ENCODE measurements around the gene EPB41L4B. TPM values are rescaled to one million over a fixed set of nuclear protein-coding genes. Genes with fewer than 3 reads are reported as not detected.

The EPB41L4B gene
- total RNA-seq, 4 donors from 2014 or later: 0.42 to 2.3 (median 1.5) TPM

- no peak overlapping the region for H3K27ac ChIP-seq (replicated peaks in 1 of 4)
- H3K9me3 ChIP-seq: no peaks in the 10 kb centered on the region
- intact Hi-C loops (cut with DNase I): no loop called here
- WGBS: 88% methylated on average over 4 of the region's 4 CpGs
- H3K36me3 ChIP-seq: no peaks in the 10 kb centered on the region
- no peaks in the 10 kb centered on the region for H3K4me1 ChIP-seq
- no peak for DNase-seq (ENCODE audit: extremely low spot score)
- no peaks in the 10 kb centered on the region for H3K27me3 ChIP-seq
- TF ChIP-seq EP300 (IDR thresholded peaks at IDR 0.05): no peak
- TF ChIP-seq POLR2A (IDR thresholded peaks at IDR 0.05; ENCODE audit: low read depth): no peak
- no peak for TF ChIP-seq POLR2AphosphoS5 (IDR thresholded peaks at IDR 0.05)
- TF ChIP-seq, protein P1, sequence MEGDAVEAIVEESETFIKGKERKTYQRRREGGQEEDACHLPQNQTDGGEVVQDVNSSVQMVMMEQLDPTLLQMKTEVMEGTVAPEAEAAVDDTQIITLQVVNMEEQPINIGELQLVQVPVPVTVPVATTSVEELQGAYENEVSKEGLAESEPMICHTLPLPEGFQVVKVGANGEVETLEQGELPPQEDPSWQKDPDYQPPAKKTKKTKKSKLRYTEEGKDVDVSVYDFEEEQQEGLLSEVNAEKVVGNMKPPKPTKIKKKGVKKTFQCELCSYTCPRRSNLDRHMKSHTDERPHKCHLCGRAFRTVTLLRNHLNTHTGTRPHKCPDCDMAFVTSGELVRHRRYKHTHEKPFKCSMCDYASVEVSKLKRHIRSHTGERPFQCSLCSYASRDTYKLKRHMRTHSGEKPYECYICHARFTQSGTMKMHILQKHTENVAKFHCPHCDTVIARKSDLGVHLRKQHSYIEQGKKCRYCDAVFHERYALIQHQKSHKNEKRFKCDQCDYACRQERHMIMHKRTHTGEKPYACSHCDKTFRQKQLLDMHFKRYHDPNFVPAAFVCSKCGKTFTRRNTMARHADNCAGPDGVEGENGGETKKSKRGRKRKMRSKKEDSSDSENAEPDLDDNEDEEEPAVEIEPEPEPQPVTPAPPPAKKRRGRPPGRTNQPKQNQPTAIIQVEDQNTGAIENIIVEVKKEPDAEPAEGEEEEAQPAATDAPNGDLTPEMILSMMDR (IDR thresholded peaks at IDR 0.05): no peak
- no peak overlapping the region for H3K4me3 ChIP-seq
Measured at GRCh38 chr9:109159583-109159982, 161.3 kb downstream of the EPB41L4B start.

- H3K4me1 ChIP-seq: no peaks in the 10 kb centered on the region
- DNase-seq (ENCODE audit: extremely low spot score): no peak
- no peaks in the 10 kb centered on the region for H3K27me3 ChIP-seq
- no peak for TF ChIP-seq EP300 (IDR thresholded peaks at IDR 0.05)
- TF ChIP-seq, protein P1 (IDR thresholded peaks at IDR 0.05): no peak
- no peak for TF ChIP-seq POLR2AphosphoS5 (IDR thresholded peaks at IDR 0.05)
- peaks cover 0 to under 1% (median 0%) of the 10 kb centered on the region in 4 donors for H3K9me3 ChIP-seq
- no peak overlapping the region for H3K4me3 ChIP-seq
- intact Hi-C loops (cut with DNase I): no loop called here
- H3K36me3 ChIP-seq: no peaks in the 10 kb centered on the region
- no peak overlapping the region for H3K27ac ChIP-seq (replicated peaks in 1 of 4)
Measured at GRCh38 chr9:109158651-109159050, 162.2 kb downstream of the EPB41L4B start.

DNA sequence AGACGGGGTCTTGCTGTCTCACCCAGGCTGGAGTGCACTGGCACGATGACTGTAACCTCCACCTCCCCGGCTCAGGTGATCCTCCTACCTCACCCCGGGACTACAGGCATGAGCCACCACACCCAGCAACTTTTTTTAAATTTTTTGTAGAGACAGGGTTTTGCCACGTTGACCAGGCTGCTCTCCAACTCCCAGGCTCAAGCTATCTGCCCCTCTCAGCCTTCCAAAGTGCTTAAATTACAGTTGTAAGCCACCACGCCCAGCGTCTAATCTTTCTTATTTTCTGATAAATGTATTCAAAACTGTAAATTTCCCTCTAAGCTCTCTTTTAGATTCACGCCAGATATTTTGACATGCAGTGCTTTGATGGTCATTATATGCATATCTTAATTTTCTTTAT, 164.2 kb downstream of the EPB41L4B start:
- intact Hi-C loops (cut with DNase I): no loop called here
- no peaks in the 10 kb centered on the region for H3K4me1 ChIP-seq
- H3K4me3 ChIP-seq: no peak overlapping the region
- TF ChIP-seq POLR2A (IDR thresholded peaks at IDR 0.05; ENCODE audit: low read depth): no peak
- no peak for TF ChIP-seq POLR2AphosphoS5 (IDR thresholded peaks at IDR 0.05)
- TF ChIP-seq, protein P1 (IDR thresholded peaks at IDR 0.05): no peak
- no peak for TF ChIP-seq EP300 (IDR thresholded peaks at IDR 0.05)
- no peak overlapping the region for H3K27ac ChIP-seq (replicated peaks in 1 of 4)
- 84% methylated on average over 8 of the region's 8 CpGs for WGBS
- H3K9me3 ChIP-seq: peaks cover 0 to 7% (median 5%) of the 10 kb centered on the region in 4 donors
- DNase-seq (ENCODE audit: extremely low spot score): peak; percentile 10
- no peaks in the 10 kb centered on the region for H3K36me3 ChIP-seq
- H3K27me3 ChIP-seq: no peaks in the 10 kb centered on the region

DNA sequence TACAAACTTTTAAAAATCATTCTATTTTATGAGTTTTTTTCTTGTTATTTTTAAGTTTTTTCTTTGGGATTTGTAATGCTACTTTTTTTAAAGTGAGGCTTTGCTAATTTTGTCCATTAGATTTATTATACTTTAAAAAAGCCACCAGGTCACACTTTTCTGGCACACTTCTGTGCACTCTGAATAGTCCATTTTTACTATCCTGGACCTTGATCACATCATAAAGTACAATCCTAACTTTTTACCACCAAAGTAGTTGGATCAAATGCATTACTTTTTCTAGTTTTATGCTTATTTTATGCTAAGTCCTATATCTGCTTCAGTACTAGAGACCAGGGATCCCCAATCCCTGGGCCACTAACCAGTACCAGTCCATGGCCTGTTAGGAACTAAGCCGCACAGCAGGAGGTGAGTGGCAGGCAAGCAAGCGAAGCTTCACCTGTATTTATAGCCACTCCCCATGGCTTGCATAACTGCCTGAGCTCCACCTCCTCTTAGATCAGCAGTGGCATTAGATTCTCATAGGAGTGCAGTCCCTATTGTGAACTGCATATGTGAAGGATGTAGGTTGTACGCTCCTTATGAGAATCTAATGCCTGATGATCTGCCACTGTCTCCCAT, 169.8 kb downstream of the EPB41L4B start:
- Histone ChIP-seq H3K4me3 (no peak overlapping the region), H3K27me3 (no peaks in the 10 kb centered on the region), H3K36me3 (no peaks in the 10 kb centered on the region), H3K4me1 (no peaks in the 10 kb centered on the region), H3K9me3 (peaks cover 0 to 7% (median 5%) of the 10 kb centered on the region in 4 donors), H3K27ac (replicated peaks in 1 of 4) (no peak overlapping the region)
- intact Hi-C loops (cut with DNase I): no loop called here
- WGBS: 93% methylated on average over 3 of the region's 3 CpGs
- no peak for TF ChIP-seq POLR2A (IDR thresholded peaks at IDR 0.05; ENCODE audit: low read depth)
- TF ChIP-seq POLR2AphosphoS5 (IDR thresholded peaks at IDR 0.05): no peak
- TF ChIP-seq EP300 (IDR thresholded peaks at IDR 0.05): no peak
- TF ChIP-seq, protein P1 (IDR thresholded peaks at IDR 0.05): no peak
- peak; percentile 79 for DNase-seq (ENCODE audit: extremely low spot score)

DNA sequence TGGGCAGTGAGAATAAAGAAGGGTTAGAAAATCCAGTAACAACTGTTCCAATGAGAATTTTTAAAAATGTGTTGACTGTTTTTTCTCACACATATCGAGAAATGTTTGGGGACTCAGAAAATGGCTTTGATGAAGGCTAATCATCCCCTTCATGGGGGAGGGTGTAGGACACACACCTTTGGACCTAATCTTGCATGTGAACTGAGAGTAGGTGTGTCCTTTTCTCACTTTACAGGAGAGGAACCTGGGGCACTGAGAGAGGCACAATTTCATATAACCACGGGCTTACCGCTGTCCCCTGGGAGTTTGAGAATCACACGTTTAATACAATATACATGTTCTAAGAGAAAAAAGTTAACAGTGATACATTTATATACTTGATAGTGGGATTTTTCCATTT, 171.1 kb downstream of the EPB41L4B start:
- no peaks in the 10 kb centered on the region for H3K36me3 ChIP-seq
- DNase-seq (ENCODE audit: extremely low spot score): no peak
- H3K27ac ChIP-seq (replicated peaks in 1 of 4): no peak overlapping the region
- H3K27me3 ChIP-seq: no peaks in the 10 kb centered on the region
- H3K9me3 ChIP-seq: peaks cover 0 to 7% (median 5%) of the 10 kb centered on the region in 4 donors
- TF ChIP-seq POLR2A (IDR thresholded peaks at IDR 0.05; ENCODE audit: low read depth): no peak
- no peak for TF ChIP-seq POLR2AphosphoS5 (IDR thresholded peaks at IDR 0.05)
- TF ChIP-seq, protein P1 (IDR thresholded peaks at IDR 0.05): no peak
- no peak for TF ChIP-seq EP300 (IDR thresholded peaks at IDR 0.05)
- no peak overlapping the region for H3K4me3 ChIP-seq
- intact Hi-C loops (cut with DNase I): no loop called here
- WGBS: 91% methylated on average over 4 of the region's 4 CpGs
- no peaks in the 10 kb centered on the region for H3K4me1 ChIP-seq

Data from esophagus muscularis mucosa (tissue), 4 donors.